Astrocyte (in vitro differentiated cells and primary cell): ENCODE data around the gene PPA1.
"Not testable (repeated sequence)": the region's sequence is repeated elsewhere in the genome, so short reads cannot be mapped to it uniquely, and the experiment has no call there.

Source experiments
- EZH2 ChIP-seq: IDR thresholded peaks from 2 replicates; pipeline ENCODE4 v1.6.1; 2012; ENCODE audit warnings: mild to moderate bottlenecking, low read length, inconsistent platforms; ENCODE audit not compliant: insufficient read depth
- TF ChIP-seq, protein P1 (sequence below): IDR thresholded peaks from 2 replicates; pipeline ENCODE4 v1.5.1; 2011; ENCODE audit warnings: low read depth, mild to moderate bottlenecking, inconsistent platforms, low read length, moderate library complexity; ENCODE audit not compliant: insufficient read depth

DNA sequence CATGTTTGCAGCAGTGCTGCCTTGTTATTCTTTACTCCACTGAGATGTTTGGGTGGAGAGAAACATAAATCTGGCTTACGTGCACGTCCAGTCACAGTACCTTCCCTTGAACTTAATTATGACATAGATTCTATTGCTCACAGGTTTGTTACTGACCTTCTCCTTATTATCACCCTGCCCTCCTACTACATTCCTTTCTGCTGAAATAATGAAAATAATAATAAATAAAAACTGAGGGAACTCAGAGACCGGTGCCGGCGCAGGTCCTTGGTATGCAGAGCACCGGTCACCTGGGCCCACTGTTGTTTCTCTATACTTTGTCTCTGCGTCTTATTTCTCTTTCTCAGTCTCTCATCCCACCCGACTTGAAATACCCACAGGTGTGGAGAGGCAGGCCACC is 24.6 kb upstream of the PPA1 start:
- TF ChIP-seq, protein P1, sequence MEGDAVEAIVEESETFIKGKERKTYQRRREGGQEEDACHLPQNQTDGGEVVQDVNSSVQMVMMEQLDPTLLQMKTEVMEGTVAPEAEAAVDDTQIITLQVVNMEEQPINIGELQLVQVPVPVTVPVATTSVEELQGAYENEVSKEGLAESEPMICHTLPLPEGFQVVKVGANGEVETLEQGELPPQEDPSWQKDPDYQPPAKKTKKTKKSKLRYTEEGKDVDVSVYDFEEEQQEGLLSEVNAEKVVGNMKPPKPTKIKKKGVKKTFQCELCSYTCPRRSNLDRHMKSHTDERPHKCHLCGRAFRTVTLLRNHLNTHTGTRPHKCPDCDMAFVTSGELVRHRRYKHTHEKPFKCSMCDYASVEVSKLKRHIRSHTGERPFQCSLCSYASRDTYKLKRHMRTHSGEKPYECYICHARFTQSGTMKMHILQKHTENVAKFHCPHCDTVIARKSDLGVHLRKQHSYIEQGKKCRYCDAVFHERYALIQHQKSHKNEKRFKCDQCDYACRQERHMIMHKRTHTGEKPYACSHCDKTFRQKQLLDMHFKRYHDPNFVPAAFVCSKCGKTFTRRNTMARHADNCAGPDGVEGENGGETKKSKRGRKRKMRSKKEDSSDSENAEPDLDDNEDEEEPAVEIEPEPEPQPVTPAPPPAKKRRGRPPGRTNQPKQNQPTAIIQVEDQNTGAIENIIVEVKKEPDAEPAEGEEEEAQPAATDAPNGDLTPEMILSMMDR: not testable (repeated sequence)
- not testable (repeated sequence) for TF ChIP-seq EZH2
